Caco-2 (cell line): ENCODE results near the gene IL10. TPM values are rescaled to one million over a fixed set of nuclear protein-coding genes. Genes with fewer than 3 reads are reported as not detected.

Experiments
- BruUV-seq: library from RNA; stranded (reverse); fragments of 400-500 nt; replicated peaks from 2 replicates; lab custom pipeline; 2021; lab: Mats Ljungman, UMichigan
- CTCF ChIA-PET: fragments of 300-600 bp; sonication (Branson Sonifier 250); formaldehyde crosslinking; loops from one replicate; lab custom pipeline; 2022; ENCODE audit warnings: antibody characterized with exemption; lab: Charles Lee
- POLR2A ChIA-PET: fragments of 300-600 bp; sonication (Branson Sonifier 250); formaldehyde crosslinking; loops from one replicate; lab custom pipeline; 2022; ENCODE audit warnings: antibody characterized with exemption; lab: Charles Lee
- DNase-seq, 2 experiments: peaks; one replicate each; pipeline versions ENCODE4 v3.0.0 to v3.0.0-alpha.2; 2020 to 2022
- H3K27me3 ChIP-seq: replicated peaks from 2 replicates; pipeline ENCODE4 v1.6.0; 2011; ENCODE audit warnings: low read length; ENCODE audit not compliant: control insufficient read depth, insufficient read depth
- H3K36me3 ChIP-seq: 2 replicates; pipeline ENCODE4 v1.5.1; 2011; ENCODE audit warnings: low read length; ENCODE audit not compliant: control insufficient read depth, insufficient read depth
- H3K4me1 ChIP-seq: fragments of 250-450 bp; sonication (Bioruptor Pico); 2 replicates; pipeline ENCODE4 v1.5.1; 2020; ENCODE audit warnings: mild to moderate bottlenecking
- H3K4me3 ChIP-seq: 2 replicates; pipeline ENCODE4 v1.5.1; 2011; ENCODE audit warnings: low read depth, mild to moderate bottlenecking, control low read depth, low read length
- H3K9me3 ChIP-seq: fragments of 250-450 bp; sonication (Bioruptor Pico); 2 replicates; pipeline ENCODE4 v1.5.1; 2020; ENCODE audit warnings: mild to moderate bottlenecking, moderate library complexity
- H3K27ac Mint-ChIP-seq: one replicate; pipeline ENCODE4 v1.8.0; 2022; ENCODE audit warnings: mixed read lengths; ENCODE audit not compliant: unreplicated experiment
- H3K27me3 Mint-ChIP-seq: one replicate; pipeline ENCODE4 v1.8.0; 2022; ENCODE audit warnings: mixed read lengths; ENCODE audit not compliant: insufficient read depth, unreplicated experiment
- H3K36me3 Mint-ChIP-seq: one replicate; pipeline ENCODE4 v1.8.0; 2022; ENCODE audit warnings: mild to moderate bottlenecking, mixed read lengths; ENCODE audit not compliant: insufficient read depth, unreplicated experiment
- H3K4me1 Mint-ChIP-seq: one replicate; pipeline ENCODE4 v1.8.0; 2022; ENCODE audit warnings: low read depth, mixed read lengths; ENCODE audit not compliant: unreplicated experiment
- H3K4me3 Mint-ChIP-seq: one replicate; pipeline ENCODE4 v1.8.0; 2022; ENCODE audit warnings: mild to moderate bottlenecking, moderate library complexity, mixed read lengths; ENCODE audit not compliant: unreplicated experiment
- H3K9me3 Mint-ChIP-seq: one replicate; pipeline ENCODE4 v1.8.0; 2022; ENCODE audit warnings: mixed read lengths; ENCODE audit not compliant: unreplicated experiment
- CTCF ChIP-seq, 2 experiments: fragments of 200-600 bp in 1 of 2; IDR thresholded peaks; 1 replicate in 1 of 2; 2 replicates in 1 of 2; pipeline versions ENCODE4 v1.5.1 to v1.8.0; 2011 to 2022; ENCODE audit warnings: antibody characterized with exemption in 1 of 2, control low read depth in 1 of 2, inconsistent platforms in 1 of 2, low read depth in 1 of 2, low read length in 1 of 2, mild to moderate bottlenecking in 1 of 2, moderate library complexity in 1 of 2; ENCODE audit not compliant: insufficient read depth in 1 of 2, severe bottlenecking in 1 of 2, unreplicated experiment in 1 of 2
- intact Hi-C: fragments of 100-400 bp; cut with micrococcal nuclease; formaldehyde crosslinking; loops from one replicate; pipeline ENCODE4 v1.10.0; 2022; ENCODE audit not compliant: unreplicated experiment
- total RNA-seq: library from RNA; stranded (reverse); gene quantifications from 2 replicates; pipeline ENCODE4 v1.2.3, GENCODE V29; 2022

The IL10 gene
- total RNA-seq, 1 experiment from 2014 or later: not detected

GRCh38 chr1:206770531-206771337 is 1.6 kb downstream of the IL10 start, which contains the start of gene IL19:
IL19 (plus strand) TSS chr1:206770773; CDS start chr1:206836663, 65,890 bp downstream.
- Mint-ChIP-seq H3K36me3 (no peaks in the 10 kb centered on the region), H3K9me3 (no peaks in the 10 kb centered on the region), H3K27ac (no peak within 1 kb of the TSS), H3K4me1 (peaks cover 33% of the 10 kb centered on the region), H3K27me3 (no peaks in the 10 kb centered on the region), H3K4me3 (no peak within 1 kb of the TSS)
- BruUV-seq: no TSS peak
- Histone ChIP-seq H3K27me3 (no peaks in the 10 kb centered on the region), H3K4me3 (no peak within 1 kb of the TSS), H3K9me3 (no peaks in the 10 kb centered on the region), H3K4me1 (peaks cover 55% of the 10 kb centered on the region), H3K36me3 (no peaks in the 10 kb centered on the region)
- intact Hi-C loops: no loop called here
- CTCF ChIA-PET: interaction anchor here (1.0 kb wide), 1 partner anchor 161 kb away, joined by 3 read pairs; no protein-coding TSS in a partner anchor
- DNase-seq: no peak
- TF ChIP-seq CTCF (IDR thresholded peaks at IDR 0.05; ENCODE audit: insufficient read depth in 1 of 2, low read depth in 1 of 2, low read length in 1 of 2, severe bottlenecking in 1 of 2, unreplicated experiment in 1 of 2): no peak
- POLR2A ChIA-PET: no interaction called here

GRCh38 chr1:206769304-206769731 is 3.0 kb downstream of the IL10 start:
- Histone ChIP-seq H3K9me3 (no peaks in the 10 kb centered on the region), H3K27me3 (no peaks in the 10 kb centered on the region), H3K36me3 (no peaks in the 10 kb centered on the region), H3K4me3 (no peak overlapping the region), H3K4me1 (peaks cover 47% of the 10 kb centered on the region)
- ChIA-PET POLR2A (no interaction called here), CTCF (no interaction called here)
- Mint-ChIP-seq H3K36me3 (no peaks in the 10 kb centered on the region), H3K27ac (no peak overlapping the region), H3K9me3 (no peaks in the 10 kb centered on the region), H3K4me3 (no peak overlapping the region), H3K4me1 (peaks cover 29% of the 10 kb centered on the region), H3K27me3 (no peaks in the 10 kb centered on the region)
- BruUV-seq: no TSS peak
- intact Hi-C loops: no loop called here
- no peak for DNase-seq
- TF ChIP-seq CTCF (IDR thresholded peaks at IDR 0.05; ENCODE audit: insufficient read depth in 1 of 2, low read depth in 1 of 2, low read length in 1 of 2, severe bottlenecking in 1 of 2, unreplicated experiment in 1 of 2): no peak

- Histone ChIP-seq H3K4me1 (peaks cover 41% of the 10 kb centered on the region), H3K4me3 (no peak overlapping the region), H3K27me3 (no peaks in the 10 kb centered on the region), H3K36me3 (no peaks in the 10 kb centered on the region), H3K9me3 (no peaks in the 10 kb centered on the region)
- ChIA-PET POLR2A (no interaction called here), CTCF (interaction anchor here (0.6 kb wide), 1 partner anchor 23 kb away, joined by 3 read pairs; no protein-coding TSS in a partner anchor)
- intact Hi-C loops: no loop called here
- H3K36me3 Mint-ChIP-seq: no peaks in the 10 kb centered on the region
- BruUV-seq: no TSS peak
- H3K27ac Mint-ChIP-seq: no peak overlapping the region
- no peak for TF ChIP-seq CTCF (IDR thresholded peaks at IDR 0.05; ENCODE audit: insufficient read depth in 1 of 2, low read depth in 1 of 2, low read length in 1 of 2, severe bottlenecking in 1 of 2, unreplicated experiment in 1 of 2)
- no peaks in the 10 kb centered on the region for H3K9me3 Mint-ChIP-seq
- peaks cover 29% of the 10 kb centered on the region for H3K4me1 Mint-ChIP-seq
- H3K27me3 Mint-ChIP-seq: no peaks in the 10 kb centered on the region
- DNase-seq: no peak
- no peak overlapping the region for H3K4me3 Mint-ChIP-seq
Observed at GRCh38 chr1:206768472-206769303, 3.6 kb downstream of the IL10 start.
